RWPE1 (cell line): ENCODE data around the gene ARHGDIA.

Experiments
- CTCF ChIA-PET: fragments of 350-600 bp; sonication (Branson Sonifier 250); formaldehyde crosslinking; extraction: SDS; loops from one replicate; lab custom pipeline; 2021; lab: Yijun Ruan, JAX
- POLR2A ChIA-PET: fragments of 400-600 bp; formaldehyde crosslinking; extraction: SDS; loops from one replicate; lab custom pipeline; 2020; ENCODE audit warnings: antibody characterized with exemption; ENCODE audit not compliant: low non-redundant PET; lab: Yijun Ruan, JAX
- DNase-seq: peaks from one replicate; pipeline ENCODE4 v3.0.0; 2012; ENCODE audit warnings: low spot score
- H3K27ac ChIP-seq: fragments of 450-650 bp; 2 replicates; pipeline ENCODE4 v1.5.1; 2017
- TF ChIP-seq, protein P1 (sequence below): fragments of 450-650 bp; conservative IDR thresholded peaks from 2 replicates; pipeline ENCODE4 v1.5.1; 2017; ENCODE audit warnings: low read depth, mild to moderate bottlenecking

ARHGDIA gene

DNA sequence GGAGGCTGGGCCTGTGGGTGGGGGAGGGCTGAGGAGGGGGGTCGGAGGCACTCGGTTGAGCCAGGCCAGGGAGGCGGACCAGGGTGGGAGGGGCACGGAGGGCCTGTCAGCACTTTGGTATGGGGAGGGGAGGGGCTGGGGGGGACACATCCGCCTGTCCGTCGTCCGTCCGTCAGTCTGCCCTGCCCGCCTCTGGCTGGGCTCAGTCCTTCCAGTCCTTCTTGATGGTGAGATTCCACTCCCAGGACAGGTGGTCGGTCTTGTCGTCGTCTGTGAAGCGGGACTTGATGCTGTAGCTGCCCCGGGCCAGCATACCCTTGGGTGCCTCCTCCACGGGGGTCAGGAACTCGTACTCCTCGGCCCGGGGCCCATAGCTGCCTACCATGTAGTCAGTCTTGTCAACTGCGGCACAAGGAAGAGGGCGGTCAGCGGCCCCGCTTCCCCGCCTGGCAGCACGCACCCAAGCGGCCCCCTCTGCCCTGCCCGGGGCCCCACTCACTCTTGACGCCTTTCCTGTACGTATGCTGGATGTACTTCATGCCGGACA, 2.4 kb downstream of the ARHGDIA start:
- peak; percentile 81 for DNase-seq
- TF ChIP-seq, protein P1, sequence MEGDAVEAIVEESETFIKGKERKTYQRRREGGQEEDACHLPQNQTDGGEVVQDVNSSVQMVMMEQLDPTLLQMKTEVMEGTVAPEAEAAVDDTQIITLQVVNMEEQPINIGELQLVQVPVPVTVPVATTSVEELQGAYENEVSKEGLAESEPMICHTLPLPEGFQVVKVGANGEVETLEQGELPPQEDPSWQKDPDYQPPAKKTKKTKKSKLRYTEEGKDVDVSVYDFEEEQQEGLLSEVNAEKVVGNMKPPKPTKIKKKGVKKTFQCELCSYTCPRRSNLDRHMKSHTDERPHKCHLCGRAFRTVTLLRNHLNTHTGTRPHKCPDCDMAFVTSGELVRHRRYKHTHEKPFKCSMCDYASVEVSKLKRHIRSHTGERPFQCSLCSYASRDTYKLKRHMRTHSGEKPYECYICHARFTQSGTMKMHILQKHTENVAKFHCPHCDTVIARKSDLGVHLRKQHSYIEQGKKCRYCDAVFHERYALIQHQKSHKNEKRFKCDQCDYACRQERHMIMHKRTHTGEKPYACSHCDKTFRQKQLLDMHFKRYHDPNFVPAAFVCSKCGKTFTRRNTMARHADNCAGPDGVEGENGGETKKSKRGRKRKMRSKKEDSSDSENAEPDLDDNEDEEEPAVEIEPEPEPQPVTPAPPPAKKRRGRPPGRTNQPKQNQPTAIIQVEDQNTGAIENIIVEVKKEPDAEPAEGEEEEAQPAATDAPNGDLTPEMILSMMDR, result no peak
- ChIA-PET CTCF (interaction anchor here (0.6 to 1.5 kb wide), 4 partner anchors 8 to 147 kb away, joined by 3 to 5 read pairs (median 4); partner anchors contain the start of gene P4HB), POLR2A (interaction anchor here (0.5 to 0.8 kb wide), 2 partner anchors 16 to 24 kb away, joined by 3 to 4 read pairs; no protein-coding TSS in a partner anchor)
- H3K27ac ChIP-seq, result peak overlapping the region; percentile 97

GRCh38 chr17:81867991-81868673, 3.0 kb downstream of the ARHGDIA start:
- TF ChIP-seq, protein P1, result no peak
- peak overlapping the region; percentile 97 for H3K27ac ChIP-seq
- DNase-seq, result no peak
- CTCF ChIA-PET, result interaction anchor here (0.6 kb wide), 1 partner anchor 548 kb away, joined by 3 read pairs; no protein-coding TSS in a partner anchor
- POLR2A ChIA-PET, result no interaction called here

DNA sequence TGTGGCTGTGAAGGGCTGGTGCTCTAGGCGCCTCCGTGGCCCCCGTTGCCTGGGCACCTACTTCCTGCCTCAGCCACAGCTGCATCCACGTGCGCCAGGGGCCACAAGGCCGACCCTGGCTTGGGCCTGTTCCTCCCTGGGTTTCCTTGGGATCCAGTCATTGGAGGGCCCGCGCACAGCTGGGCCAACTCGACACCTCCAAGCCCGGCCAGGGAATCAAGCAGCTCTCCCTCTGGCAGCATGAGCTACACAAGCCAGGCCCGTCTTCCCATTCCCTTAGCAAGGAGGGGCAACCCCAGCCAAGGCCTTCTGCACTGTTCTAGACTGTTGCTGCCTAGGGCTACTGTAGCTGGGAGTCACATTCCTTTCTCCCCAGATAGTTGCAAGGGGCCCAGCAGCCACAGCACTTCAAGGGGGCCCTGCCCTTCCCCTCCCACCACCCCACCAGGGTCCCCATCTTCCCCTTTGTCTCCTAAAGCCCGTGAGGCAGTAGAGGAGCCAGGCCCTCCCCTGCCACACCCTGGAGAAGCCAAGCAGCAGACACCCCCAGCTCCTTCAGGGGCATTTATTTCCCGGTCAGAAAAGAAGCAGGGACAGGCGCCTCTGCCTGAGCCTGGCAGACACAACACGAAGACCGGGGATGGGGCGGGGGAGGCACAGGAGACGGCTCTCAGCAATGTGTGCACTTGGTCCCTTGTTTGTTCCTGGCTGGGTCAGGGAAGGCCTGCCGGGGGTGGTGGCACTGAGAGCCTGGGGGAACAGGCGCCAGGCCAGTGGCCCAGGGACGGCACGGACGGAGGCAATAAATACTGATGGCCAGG, 3.8 kb downstream of the ARHGDIA start:
- DNase-seq, result no peak

DNA sequence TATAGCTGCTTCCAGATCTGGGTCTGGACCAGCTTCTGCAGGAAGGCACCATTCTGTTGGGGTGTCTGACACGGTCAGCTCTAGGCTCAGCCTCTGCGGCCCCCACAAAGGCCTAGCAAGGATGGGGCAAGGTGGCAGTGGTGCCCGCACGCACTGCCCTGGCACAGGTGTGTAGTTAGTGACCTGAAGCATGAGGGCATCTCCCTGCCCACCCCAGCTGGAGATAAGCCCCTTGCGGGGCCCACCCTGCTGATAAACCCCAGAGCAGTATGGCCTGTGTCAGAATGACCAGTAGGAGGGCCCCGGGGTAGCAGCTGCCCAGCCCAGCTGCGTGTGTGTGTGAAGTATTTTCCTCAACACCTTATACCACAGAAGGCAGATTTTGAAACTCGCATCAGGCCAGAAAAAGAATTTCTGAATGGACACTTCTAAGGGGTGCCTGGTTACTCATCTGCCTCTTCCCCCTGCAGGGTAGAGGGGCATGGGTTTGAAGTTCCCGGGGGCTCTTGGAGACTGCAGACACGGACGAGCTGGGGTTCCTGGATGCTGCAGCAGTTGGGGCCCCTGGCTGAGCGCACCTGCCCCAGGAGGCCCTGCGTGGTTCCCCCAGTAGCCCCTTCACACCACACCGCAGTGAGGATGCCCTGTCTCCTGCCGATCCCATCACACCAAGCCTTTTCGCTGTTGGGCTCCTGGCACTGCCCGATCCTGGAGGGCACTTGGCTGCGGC, 4.5 kb downstream of the ARHGDIA start:
- DNase-seq, result no peak
- CTCF ChIA-PET, result no interaction called here
- POLR2A ChIA-PET, result interaction anchor here (0.7 kb wide), 1 partner anchor 12 kb away, joined by 3 read pairs; no protein-coding TSS in a partner anchor
- peak overlapping the region; percentile 97 for H3K27ac ChIP-seq
- TF ChIP-seq, protein P1, result no peak

More for the DNA sequence above, 3.8 kb downstream of the ARHGDIA start:
- ChIA-PET CTCF (interaction anchor here (0.6 kb wide), 1 partner anchor 547 kb away, joined by 3 read pairs; no protein-coding TSS in a partner anchor), POLR2A (no interaction called here)
- peak overlapping the region; percentile 97 for H3K27ac ChIP-seq
- TF ChIP-seq, protein P1, result no peak

DNA sequence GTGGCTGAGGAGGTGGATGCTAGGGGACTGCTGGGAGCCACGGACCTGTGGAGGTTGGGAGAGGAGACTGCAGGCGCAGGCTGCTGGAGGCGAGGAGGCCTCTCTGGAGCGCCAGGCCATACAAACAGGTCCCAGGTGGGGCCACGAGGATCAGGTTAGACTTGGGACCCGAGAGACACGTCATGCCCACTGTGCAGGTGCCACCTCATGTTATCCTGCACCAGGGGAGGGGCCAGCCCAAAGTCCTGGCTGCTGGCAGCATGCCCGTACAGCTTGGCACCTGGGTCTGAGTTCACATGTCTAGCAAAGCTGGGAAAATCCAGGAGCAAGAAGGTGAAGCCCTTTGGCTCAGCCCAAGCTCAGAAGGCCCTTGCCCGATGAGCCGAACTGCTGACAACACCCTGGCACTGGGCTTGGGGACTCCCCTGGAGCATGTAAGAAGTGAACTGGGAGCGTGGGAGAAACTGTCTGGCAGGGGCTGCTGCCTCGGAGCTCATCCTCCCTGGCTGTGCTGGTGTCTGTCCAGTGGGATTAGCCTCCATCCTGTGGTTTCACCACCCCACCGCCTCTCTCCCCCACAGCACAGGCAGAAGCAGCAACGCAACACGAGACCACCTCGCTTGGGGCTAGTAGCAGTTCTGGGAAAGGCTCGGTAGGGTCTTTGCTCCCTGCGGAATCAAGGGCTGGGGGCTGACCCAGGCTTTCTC, 5.3 kb downstream of the ARHGDIA start:
- POLR2A ChIA-PET, result interaction anchor here (0.7 kb wide), 1 partner anchor 11 kb away, joined by 3 read pairs; no protein-coding TSS in a partner anchor
- CTCF ChIA-PET, result interaction anchor here (0.5 to 0.7 kb wide), 2 partner anchors 38 to 144 kb away, joined by 3 to 5 read pairs; no protein-coding TSS in a partner anchor
- H3K27ac ChIP-seq, result peak overlapping the region; percentile 97
- TF ChIP-seq, protein P1, result no peak
- no peak for DNase-seq
